ENCODE results near the gene SPHK1. TPM values are rescaled to one million over a fixed set of nuclear protein-coding genes. Genes with fewer than 3 reads are reported as not detected.

The SPHK1 gene
- total and polyA plus RNA-seq, 7 donors, result 0.90 to 21.3 (median 3.1) TPM

DNA sequence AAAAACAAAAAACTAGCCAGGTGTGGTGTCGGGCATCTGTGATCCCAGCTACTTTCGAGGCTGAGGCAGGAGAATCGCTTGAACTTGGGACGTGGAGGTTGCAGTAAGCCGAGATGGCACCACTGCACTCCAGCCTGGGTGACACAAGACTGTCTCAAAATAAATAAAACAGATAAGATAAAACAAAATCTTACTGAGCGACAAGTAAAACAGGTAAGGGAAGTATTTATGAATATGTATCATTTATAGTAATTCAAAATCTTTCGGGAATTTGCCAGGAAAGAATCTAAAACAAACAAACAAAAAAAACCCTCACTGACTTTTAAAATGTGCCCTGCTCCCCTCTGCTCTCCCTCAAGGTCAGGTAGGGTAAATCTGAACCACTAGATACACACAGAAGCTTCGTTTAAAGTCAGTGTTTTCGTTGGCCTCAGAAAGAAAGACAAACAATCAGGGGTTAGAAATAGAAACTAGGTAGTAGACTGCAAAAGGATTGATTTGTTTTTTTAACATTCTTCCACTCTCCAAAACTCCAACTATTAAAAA, 32.8 kb upstream of the SPHK1 start:
- ATAC-seq (no peak), DNase-seq (no peak)
- no peak overlapping the region for H3K27ac ChIP-seq
- peaks cover 3 to 20% of the 10 kb centered on the region in 2 donors for H3K36me3 ChIP-seq (ENCODE audit: insufficient read depth in 1 of 2, low read depth in 1 of 2)
- H3K27me3 ChIP-seq (ENCODE audit: insufficient read depth in 3 of 3, low read length in 2 of 3), result no peaks in the 10 kb centered on the region
- peaks cover 11% of the 10 kb centered on the region for H3K4me1 ChIP-seq
- 85 to 87% (median 86%) methylated on average over 9 of the region's 9 CpGs for WGBS, 3 donors
- TF ChIP-seq, protein P1, sequence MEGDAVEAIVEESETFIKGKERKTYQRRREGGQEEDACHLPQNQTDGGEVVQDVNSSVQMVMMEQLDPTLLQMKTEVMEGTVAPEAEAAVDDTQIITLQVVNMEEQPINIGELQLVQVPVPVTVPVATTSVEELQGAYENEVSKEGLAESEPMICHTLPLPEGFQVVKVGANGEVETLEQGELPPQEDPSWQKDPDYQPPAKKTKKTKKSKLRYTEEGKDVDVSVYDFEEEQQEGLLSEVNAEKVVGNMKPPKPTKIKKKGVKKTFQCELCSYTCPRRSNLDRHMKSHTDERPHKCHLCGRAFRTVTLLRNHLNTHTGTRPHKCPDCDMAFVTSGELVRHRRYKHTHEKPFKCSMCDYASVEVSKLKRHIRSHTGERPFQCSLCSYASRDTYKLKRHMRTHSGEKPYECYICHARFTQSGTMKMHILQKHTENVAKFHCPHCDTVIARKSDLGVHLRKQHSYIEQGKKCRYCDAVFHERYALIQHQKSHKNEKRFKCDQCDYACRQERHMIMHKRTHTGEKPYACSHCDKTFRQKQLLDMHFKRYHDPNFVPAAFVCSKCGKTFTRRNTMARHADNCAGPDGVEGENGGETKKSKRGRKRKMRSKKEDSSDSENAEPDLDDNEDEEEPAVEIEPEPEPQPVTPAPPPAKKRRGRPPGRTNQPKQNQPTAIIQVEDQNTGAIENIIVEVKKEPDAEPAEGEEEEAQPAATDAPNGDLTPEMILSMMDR (IDR thresholded peaks at IDR 0.05), result no peak
- no peak overlapping the region for H3K4me3 ChIP-seq
- H3K9me3 ChIP-seq, result no peaks in the 10 kb centered on the region
- intact Hi-C loops (cut with DNase I), result no loop called here

DNA sequence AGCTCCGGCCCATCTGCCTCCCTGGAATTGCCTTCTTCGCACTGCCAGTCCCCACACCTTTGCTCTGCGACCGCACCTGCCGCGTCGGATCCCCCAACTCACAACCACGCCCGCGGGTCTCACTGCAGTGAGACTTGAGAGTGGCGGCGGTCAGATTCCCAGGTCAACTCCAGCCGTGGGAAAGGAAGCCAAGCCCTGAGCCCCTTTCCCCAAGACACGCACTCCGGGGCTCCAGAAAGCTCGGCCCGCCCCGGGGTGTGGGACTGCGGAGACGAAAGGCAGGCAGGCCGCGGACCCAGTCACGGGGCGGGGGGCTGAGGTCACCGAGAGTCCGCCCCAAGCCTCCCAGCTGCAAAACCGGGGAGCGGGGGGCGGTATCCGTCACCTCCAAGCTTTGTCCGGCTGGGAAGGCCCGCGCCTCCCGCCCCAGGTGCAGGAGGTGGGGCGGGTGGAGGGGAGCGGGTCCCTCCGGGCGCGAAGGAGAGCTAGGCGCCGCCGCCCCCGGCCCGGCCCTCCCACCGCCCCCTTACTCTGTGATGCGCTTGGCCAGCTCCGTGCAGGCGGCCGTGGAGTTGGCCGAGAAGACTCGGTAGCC, 31.3 kb upstream of the SPHK1 start:
- ATAC-seq (peak in 3 of 4 donors; percentile 6 to 38 (median 31)), DNase-seq (peak; percentile 22 to 64)
- intact Hi-C loops (cut with DNase I), result no loop called here
- Histone ChIP-seq H3K4me3 (peak overlapping the region; percentile 90), H3K27ac (peak overlapping the region; percentile 91), H3K9me3 (no peaks in the 10 kb centered on the region), H3K27me3 (ENCODE audit: insufficient read depth in 3 of 3, low read length in 2 of 3) (no peaks in the 10 kb centered on the region), H3K4me1 (peaks cover 11% of the 10 kb centered on the region), H3K36me3 (ENCODE audit: insufficient read depth in 1 of 2, low read depth in 1 of 2) (peaks cover 0 to 5% of the 10 kb centered on the region in 2 donors)
- WGBS, 3 donors, result 1% methylated on average over 31 to 51 of the region's 51 CpGs
- TF ChIP-seq, protein P1 (IDR thresholded peaks at IDR 0.05), result no peak

DNA sequence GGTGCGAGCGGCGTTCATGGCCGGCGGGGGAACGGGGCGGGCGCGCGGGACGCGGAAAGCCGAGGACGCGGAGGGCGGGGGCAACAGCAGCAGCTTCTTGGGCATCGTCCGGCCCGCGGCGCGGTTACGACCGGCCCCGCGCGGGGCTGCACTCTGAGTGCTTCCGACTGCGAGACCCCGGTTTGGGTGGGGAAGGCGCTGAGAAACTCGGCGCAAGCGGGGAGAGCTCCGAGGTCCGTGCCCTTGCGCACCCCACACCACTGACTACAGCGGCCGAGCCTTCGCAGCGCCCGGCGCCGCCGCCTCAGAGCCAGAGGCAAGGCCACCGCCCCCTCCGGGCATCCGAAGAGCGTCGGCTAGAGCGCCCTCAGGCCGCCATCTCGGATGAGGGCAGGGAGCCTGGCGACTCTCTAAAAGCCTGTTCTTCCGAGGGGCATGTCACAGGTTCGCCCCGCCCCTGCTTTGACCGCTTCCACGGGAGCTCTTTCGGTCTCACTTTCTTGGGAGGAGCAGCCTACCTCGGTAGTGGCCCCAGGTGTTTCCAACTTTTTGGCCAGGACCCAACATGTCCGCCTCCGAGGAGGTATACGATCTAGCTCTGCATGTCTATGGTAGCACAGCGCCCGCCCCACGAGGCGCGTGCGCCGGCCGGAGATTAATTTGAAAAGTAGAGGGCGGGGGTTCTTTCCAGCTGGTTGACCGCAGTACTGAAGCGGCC, 30.7 kb upstream of the SPHK1 start, which contains the start of gene PRPSAP1:
TSS of gene PRPSAP1 (minus strand) at position 318 of the 718 bp plus-strand sequence. CDS start at position 105, 213 bp downstream.
- Histone ChIP-seq H3K9me3 (no peaks in the 10 kb centered on the region), H3K27me3 (ENCODE audit: insufficient read depth in 3 of 3, low read length in 2 of 3) (no peaks in the 10 kb centered on the region), H3K27ac (peak within 1 kb of the TSS; percentile 91), H3K4me1 (peaks cover 11% of the 10 kb centered on the region), H3K36me3 (ENCODE audit: insufficient read depth in 1 of 2, low read depth in 1 of 2) (no peaks in the 10 kb centered on the region), H3K4me3 (peak within 1 kb of the TSS; percentile 90)
- intact Hi-C loops (cut with DNase I), result no loop called here
- 0 to 1% (median 1%) methylated on average over 30 to 75 of the region's 75 CpGs for WGBS, 3 donors
- DNase-seq, result peak; percentile 88 to 94
- TF ChIP-seq, protein P1 (IDR thresholded peaks at IDR 0.05), result peak; percentile 55
- peak; percentile 97 to 99 (median 98) for ATAC-seq

DNA sequence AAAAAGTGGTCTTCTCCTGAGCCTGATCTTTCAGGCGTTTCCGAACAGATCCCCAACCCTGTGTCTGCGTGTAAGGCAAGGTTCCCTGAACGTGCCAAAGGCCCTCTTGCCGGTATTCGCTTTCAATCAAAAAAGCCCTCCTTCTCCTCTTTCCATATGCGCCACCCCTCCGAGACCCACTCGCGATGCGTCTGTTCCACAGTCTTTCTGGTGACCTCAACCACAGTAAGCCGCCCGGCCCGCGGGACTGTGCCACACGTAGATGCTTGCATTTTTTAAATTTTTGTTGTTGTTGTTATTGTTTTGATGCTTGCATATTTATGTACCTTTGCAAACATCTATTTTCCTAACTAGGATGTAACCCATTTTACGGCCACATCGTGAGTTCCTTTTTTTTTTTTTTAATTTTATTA, 30.1 kb upstream of the SPHK1 start:
- 1 to 2% (median 2%) methylated on average over 18 of the region's 18 CpGs for WGBS, 3 donors
- intact Hi-C loops (cut with DNase I), result no loop called here
- Histone ChIP-seq H3K27me3 (ENCODE audit: insufficient read depth in 3 of 3, low read length in 2 of 3) (no peaks in the 10 kb centered on the region), H3K9me3 (no peaks in the 10 kb centered on the region), H3K36me3 (ENCODE audit: insufficient read depth in 1 of 2, low read depth in 1 of 2) (no peaks in the 10 kb centered on the region), H3K4me1 (peaks cover 11% of the 10 kb centered on the region), H3K4me3 (peak overlapping the region; percentile 90), H3K27ac (peak overlapping the region; percentile 91)
- DNase-seq, result no peak
- ATAC-seq, result peak in 1 of 4 donors; percentile 1
- TF ChIP-seq, protein P1 (IDR thresholded peaks at IDR 0.05), result no peak
